Measurements from ENCODE around the gene UPF3B.

DNA sequence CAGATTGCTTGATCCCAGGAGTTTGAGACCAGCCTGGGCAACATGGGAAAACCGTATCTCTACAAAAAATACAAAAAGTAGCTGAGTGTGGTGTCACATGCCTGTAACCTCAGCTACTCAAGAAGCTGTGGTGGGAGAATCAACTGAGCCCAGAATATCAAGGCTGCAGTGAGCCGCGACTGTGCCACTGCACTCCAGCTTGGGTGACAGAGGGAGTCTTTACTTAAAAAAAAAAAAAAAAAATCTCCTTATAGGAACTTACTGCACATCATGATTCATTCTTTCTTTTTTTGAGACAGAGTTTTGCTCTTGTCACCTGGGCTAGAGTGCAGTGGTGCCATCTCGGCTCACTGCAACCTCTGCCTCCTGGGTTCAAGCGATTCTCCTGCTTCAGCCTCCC lies 24.3 kb downstream of the UPF3B start:
- no peak for TF ChIP-seq EZH2 (IDR thresholded peaks at IDR 0.05; ENCODE audit: borderline replicate concordance, low read length)
- TF ChIP-seq CTCF (IDR thresholded peaks at IDR 0.05; ENCODE audit: low read length): no peak
